AG10803 (cell line): ENCODE results near the gene ARMS2.

ENCODE experiments used
- DNase-seq: peaks from one replicate; pipeline ENCODE4 v3.0.0; 2010; ENCODE audit warnings: low read depth
- H3K4me3 ChIP-seq: 2 replicates; pipeline ENCODE4 v1.5.1; 2011; ENCODE audit warnings: mild to moderate bottlenecking, low read length, control low read depth
- CTCF ChIP-seq: conservative IDR thresholded peaks from 2 replicates; pipeline ENCODE4 v1.5.1; 2011; ENCODE audit warnings: mild to moderate bottlenecking, low read length, control low read depth, inconsistent platforms

The ARMS2 gene

GRCh38 chr10:122466951-122467381 is 12.5 kb downstream of the ARMS2 start:
- H3K4me3 ChIP-seq, result no peak overlapping the region
- no peak for DNase-seq
- no peak for TF ChIP-seq CTCF

GRCh38 chr10:122467701-122468100 is 13.2 kb downstream of the ARMS2 start:
- no peak for DNase-seq
- H3K4me3 ChIP-seq, result no peak overlapping the region
- TF ChIP-seq CTCF, result no peak

GRCh38 chr10:122468307-122468925 is 14.0 kb downstream of the ARMS2 start:
- no peak for TF ChIP-seq CTCF
- no peak overlapping the region for H3K4me3 ChIP-seq
- no peak for DNase-seq

- H3K4me3 ChIP-seq, result no peak overlapping the region
- DNase-seq, result peak; percentile 99
- TF ChIP-seq CTCF, result peak; percentile 15; the same call in 1 of the 2 replicates
These were observed 14.7 kb downstream of the ARMS2 start for GRCh38 chr10:122468926-122469781.

GRCh38 chr10:122469848-122470247 is 15.4 kb downstream of the ARMS2 start:
- no peak for DNase-seq
- TF ChIP-seq CTCF, result no peak
- H3K4me3 ChIP-seq, result no peak overlapping the region

- peak; percentile 34 for DNase-seq
- no peak overlapping the region for H3K4me3 ChIP-seq
- no peak for TF ChIP-seq CTCF
These were observed 17.2 kb downstream of the ARMS2 start for GRCh38 chr10:122471531-122472177.
